Activated CD4-positive, CD25-positive, alpha-beta regulatory T cell (primary cell): Measurements from ENCODE around the gene PTPN13.

Experiments used
- DNase-seq, 4 experiments: peaks; one replicate each; lab custom pipeline; 2025; lab: John Stamatoyannopoulos, UW

The PTPN13 gene

GRCh38 chr4:86818211-86818610 is 224.1 kb downstream of the PTPN13 start:
- no peak for DNase-seq

GRCh38 chr4:86818841-86819240 is 224.7 kb downstream of the PTPN13 start:
- no peak for DNase-seq

GRCh38 chr4:86819561-86819960 is 225.4 kb downstream of the PTPN13 start:
- no peak for DNase-seq

GRCh38 chr4:86821151-86821550 is 227.0 kb downstream of the PTPN13 start:
- DNase-seq: no peak

- no peak for DNase-seq
These were observed 228.0 kb downstream of the PTPN13 start for GRCh38 chr4:86822136-86822535.

DNA sequence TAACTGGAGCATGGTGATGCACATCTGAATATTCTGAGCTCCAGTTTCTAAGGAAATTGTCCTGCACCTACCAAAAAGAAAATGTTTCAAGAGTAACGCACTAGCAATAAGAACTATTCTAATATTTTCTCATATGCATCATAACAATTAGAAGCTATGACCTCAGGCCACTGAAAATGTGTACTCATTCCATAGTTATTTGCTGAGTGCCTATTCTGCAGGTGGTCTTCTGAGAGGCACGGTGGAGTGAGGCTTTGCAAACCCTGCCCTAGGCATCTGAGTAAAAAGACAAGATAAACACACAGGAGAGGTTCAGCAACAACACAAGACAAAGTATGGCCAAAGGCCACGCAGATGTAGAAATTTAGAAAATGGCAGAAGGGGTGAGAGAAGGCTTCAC is 231.4 kb downstream of the PTPN13 start:
- DNase-seq: no peak

GRCh38 chr4:86831262-86832130 is 237.4 kb downstream of the PTPN13 start:
- DNase-seq: no peak

DNA sequence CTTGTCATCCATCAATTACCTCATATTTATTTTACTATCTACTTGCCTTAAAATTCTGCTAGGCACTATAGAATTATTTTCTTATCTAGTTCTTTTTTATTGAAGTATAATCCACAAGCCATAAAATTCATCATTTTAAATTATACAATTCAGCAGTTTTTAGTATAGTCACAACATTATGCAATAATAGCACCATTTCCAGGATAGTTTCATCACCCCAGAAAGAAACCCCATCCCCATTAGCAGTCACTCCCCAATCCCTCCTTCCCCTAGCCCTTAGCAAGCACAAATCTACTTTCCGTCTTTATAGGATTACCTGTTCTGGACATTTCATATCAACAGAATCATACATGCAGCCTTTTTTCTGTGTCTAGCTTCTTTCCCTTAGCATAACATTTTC is 239.5 kb downstream of the PTPN13 start:
- DNase-seq: no peak

DNA sequence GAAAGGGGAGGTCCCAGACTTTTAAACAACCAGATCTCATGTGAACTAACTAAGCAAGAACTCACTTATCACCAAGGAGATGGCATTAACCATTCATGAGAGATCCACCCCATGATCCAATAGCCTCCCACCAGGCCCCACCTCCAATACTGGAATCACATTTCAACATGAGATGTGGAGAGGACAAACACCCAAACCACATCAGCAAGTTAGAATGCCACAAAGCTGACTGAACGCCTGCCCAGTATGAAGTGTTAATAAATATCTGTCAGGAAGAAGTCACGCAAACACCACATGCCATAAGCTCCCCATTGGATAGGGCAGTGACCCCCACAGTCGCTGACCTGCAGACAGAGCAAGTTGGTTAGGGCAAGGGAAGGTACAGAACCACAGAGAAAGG is 240.8 kb downstream of the PTPN13 start:
- no peak for DNase-seq

DNA sequence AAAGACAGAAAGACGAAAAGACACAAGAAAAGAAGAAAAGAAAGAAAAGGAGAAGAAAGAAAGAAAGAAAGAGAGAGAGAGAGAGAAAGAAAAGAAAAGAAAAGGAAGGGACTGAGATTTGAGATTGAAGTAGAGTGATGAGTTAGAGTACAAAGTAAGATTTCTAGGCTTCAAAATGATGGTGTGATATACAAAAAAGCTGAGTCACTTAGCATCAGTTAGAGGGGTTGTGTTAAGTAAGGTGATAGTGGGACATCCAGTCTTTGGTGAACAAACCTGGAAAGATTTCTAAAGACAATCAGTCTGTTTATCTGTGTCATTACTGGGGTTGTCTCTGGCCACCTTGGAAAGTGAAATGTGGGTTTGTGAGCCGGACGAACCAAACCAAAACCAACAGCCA is 241.6 kb downstream of the PTPN13 start:
- no peak for DNase-seq

DNA sequence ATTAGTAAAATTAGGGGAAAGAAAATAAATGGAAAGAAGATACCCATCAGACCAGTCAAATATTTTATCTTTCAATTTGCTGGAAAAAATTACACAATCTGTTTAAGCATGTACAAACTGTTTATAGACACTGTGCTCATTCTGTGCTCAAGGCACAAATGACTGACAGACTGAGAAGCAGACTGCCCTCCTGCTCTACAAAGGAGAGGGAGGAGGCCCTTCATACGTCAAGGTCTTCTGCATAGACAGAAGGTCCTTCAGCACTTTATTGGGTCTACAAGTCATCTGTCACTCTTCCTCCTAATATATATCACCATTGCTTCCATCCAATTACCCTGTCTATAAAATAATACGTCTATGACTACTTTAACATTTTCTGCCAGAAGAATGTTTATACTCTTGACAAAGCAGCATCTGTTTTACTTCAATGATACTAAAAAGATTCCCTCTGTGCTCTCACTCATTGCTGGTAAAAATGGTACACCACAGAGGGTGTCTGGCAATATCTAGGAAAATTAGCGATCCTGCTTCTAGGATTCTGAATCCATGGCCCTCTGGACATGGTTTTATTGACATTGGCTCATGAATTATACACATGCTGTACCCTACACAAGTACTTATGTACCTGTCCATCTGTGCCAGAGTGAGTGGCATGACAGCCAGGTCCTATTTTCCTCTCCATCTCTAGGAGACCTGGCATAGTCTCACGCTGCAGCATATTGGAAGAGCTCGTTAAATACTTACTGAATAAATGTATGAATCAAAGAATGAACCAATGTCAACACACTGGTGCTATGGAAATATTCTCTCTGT is 243.8 kb downstream of the PTPN13 start:
- no peak for DNase-seq

DNA sequence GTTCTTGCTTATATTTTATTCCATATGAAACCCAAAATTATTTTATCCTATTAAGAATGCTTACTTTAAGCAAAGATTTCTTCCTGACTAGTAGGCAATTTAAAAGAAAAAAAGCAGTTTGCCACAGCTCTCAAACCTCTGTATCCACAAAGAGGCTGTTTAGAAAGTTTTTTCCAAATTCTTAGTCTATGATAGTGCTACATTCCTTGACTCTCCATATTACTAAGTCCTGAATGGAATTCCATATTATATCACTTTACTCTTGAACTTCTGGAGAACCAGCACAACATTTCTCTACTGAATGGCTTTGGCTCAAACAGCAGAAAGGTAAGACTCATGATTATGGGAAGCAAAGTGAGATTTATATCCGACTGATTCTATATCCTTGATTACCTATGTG is 246.7 kb downstream of the PTPN13 start:
- DNase-seq: no peak

GRCh38 chr4:86841309-86841708 is 247.2 kb downstream of the PTPN13 start:
- no peak for DNase-seq

DNA sequence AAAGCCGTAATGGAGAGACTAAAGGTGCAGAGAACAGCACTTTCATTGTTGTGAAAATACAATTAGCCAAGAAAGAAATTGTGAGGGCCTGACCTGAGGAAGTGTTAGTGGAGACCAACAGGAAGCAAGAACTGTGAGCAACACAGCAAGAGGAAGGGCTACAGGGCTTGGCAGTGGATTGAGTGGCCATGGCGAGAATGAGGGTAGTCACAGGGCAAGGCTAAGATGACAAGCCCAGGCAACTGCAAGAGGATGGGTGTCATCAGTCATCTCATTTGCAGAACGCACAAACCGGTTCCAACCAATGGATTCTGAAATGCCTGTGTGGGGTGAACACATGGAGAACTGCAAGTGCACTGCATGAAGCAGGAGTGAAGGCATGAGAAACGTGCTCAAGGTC is 251.5 kb downstream of the PTPN13 start:
- DNase-seq: no peak

- no peak for DNase-seq
These were observed 252.8 kb downstream of the PTPN13 start for GRCh38 chr4:86846921-86847320.

DNA sequence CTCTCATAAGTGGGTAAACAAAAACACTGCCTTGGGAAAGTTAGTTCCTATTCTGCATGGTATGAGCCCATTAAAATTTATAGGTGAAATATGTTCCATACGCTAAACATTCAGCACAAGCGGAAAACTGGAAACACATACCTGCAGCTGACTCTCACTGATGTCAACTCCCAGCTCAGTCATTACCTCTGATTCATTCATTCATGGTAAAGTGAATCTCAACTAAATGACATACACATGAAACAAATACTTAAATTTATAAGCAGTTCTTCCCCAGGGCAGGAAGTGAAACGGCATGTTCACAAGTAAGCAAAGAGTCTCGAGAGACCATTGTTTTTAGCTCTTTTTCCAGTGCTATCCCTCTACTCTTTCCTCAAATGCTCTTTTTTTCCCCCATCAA is 253.5 kb downstream of the PTPN13 start:
- no peak for DNase-seq

GRCh38 chr4:86848136-86848535 is 254.0 kb downstream of the PTPN13 start:
- DNase-seq: no peak

- no peak for DNase-seq
These were observed 254.9 kb downstream of the PTPN13 start, which contains the start of gene SLC10A6 for GRCh38 chr4:86848732-86849619. TSS of gene SLC10A6 (minus strand) at chr4:86849384. CDS start at chr4:86849115, 269 bp downstream.

DNA sequence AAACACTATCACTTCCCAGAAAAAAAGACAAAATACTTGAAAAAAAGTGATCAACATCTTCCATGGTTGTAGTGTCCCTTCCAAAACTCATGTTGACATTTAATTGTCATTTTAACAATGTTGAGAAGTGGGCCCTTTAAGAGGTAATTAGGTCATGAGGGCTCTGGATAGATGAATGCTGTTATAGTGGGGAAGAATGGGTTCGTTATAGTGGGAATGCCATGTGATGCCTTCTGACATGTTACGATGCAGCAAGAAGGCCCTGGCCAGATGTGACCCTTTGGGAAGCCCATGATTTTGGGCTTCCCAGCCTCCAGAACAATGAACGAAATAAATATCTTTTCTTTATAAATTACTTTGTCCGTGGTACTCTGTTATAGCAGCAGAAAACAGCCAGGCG is 259.1 kb downstream of the PTPN13 start:
- no peak for DNase-seq

- no peak for DNase-seq
These were observed 261.5 kb downstream of the PTPN13 start for GRCh38 chr4:86855572-86855971.

- no peak for DNase-seq
These were observed 262.8 kb downstream of the PTPN13 start for GRCh38 chr4:86856896-86857295.
